Measurements from ENCODE around the gene KLRF2.

DNA sequence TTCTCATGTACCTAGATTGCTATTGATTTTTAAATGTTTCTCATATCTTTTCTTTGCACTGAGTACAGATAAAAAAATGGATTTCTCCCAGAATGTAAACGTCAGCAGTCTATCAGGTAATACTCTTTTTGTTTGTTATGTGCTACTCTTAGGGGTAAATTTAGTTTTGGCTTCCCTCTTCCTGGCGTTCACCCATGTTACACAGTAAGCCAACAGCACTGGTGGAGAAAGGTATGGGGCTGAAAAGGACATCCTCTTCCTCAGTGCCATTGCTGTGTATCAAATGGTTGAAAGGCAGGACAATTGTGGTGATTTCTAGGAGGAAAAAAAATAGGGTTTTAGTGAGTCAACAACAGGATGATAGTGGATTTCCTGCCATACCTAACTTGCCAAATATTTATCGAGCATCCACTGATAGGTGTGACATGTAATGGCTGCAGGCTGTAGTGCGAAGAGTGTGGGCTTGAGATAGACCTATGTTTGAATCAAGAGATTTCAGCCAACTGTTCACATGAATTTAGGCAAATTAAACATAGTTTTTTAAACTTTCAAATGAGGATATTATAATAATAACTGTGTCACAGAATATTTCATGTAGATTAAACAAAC is 7.5 kb downstream of the KLRF2 start:
- TF ChIP-seq EZH2phosphoT487 (IDR thresholded peaks at IDR 0.05; ENCODE audit: borderline replicate concordance, low read depth, low read length): no peak
- TF ChIP-seq, protein P1, sequence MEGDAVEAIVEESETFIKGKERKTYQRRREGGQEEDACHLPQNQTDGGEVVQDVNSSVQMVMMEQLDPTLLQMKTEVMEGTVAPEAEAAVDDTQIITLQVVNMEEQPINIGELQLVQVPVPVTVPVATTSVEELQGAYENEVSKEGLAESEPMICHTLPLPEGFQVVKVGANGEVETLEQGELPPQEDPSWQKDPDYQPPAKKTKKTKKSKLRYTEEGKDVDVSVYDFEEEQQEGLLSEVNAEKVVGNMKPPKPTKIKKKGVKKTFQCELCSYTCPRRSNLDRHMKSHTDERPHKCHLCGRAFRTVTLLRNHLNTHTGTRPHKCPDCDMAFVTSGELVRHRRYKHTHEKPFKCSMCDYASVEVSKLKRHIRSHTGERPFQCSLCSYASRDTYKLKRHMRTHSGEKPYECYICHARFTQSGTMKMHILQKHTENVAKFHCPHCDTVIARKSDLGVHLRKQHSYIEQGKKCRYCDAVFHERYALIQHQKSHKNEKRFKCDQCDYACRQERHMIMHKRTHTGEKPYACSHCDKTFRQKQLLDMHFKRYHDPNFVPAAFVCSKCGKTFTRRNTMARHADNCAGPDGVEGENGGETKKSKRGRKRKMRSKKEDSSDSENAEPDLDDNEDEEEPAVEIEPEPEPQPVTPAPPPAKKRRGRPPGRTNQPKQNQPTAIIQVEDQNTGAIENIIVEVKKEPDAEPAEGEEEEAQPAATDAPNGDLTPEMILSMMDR (conservative IDR thresholded peaks at IDR 0.05; ENCODE audit: low read length): no peak

All from OCI-LY7 (cell line).